ENCODE results near the gene COL4A1.

DNA sequence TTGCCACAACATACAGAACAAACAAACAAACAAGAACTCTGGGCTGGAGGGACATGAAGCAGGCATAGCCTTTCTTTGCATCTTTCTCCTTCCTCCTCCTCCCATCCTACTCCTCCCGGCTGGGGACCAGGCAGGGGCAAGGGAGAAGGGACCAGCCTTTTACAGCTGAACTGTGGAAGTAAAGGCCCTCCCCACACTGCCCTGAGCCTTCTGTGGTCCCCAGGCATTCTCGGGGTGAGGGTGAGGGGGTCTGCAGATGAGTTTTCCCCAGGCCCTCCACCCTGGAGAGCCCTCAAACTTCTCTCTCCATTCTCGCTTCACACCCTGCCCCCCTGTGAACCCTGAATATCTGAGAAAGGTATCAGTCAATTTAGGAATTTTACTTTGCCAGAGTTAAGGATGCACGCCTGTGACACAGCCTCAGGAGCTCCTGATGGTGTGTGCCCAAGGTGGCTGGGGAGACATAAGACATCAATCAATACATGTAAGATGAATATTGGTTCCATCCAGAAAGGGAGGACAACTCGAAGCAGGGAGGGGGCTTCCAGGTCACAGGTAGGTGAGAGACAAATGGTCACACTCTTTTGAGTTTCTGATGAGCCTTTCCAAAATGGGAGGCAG lies 170.9 kb downstream of the COL4A1 start:
- TF ChIP-seq, protein P1, sequence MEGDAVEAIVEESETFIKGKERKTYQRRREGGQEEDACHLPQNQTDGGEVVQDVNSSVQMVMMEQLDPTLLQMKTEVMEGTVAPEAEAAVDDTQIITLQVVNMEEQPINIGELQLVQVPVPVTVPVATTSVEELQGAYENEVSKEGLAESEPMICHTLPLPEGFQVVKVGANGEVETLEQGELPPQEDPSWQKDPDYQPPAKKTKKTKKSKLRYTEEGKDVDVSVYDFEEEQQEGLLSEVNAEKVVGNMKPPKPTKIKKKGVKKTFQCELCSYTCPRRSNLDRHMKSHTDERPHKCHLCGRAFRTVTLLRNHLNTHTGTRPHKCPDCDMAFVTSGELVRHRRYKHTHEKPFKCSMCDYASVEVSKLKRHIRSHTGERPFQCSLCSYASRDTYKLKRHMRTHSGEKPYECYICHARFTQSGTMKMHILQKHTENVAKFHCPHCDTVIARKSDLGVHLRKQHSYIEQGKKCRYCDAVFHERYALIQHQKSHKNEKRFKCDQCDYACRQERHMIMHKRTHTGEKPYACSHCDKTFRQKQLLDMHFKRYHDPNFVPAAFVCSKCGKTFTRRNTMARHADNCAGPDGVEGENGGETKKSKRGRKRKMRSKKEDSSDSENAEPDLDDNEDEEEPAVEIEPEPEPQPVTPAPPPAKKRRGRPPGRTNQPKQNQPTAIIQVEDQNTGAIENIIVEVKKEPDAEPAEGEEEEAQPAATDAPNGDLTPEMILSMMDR (IDR thresholded peaks at IDR 0.05) = no peak
- TF ChIP-seq POLR2AphosphoS5 (IDR thresholded peaks at IDR 0.05; ENCODE audit: insufficient read depth in 1 of 2, low read depth in 1 of 2) (no peak), POLR2A (IDR thresholded peaks at IDR 0.05) (no peak)

Measured in vagina (tissue), 2 donors.